A549 (cell line): ENCODE data around the gene OGFOD1.

Experiments used
- BCL3 ChIP-seq: fragments of >200 bp; sonication (Bioruptor Twin); formaldehyde crosslinking; IDR thresholded peaks from 3 replicates; pipeline ENCODE4 v1.6.1; 2016
- CEBPB ChIP-seq, 2 experiments: fragments of >200 bp in 1 of 2; sonication (Bioruptor Twin) in 1 of 2; formaldehyde crosslinking in 1 of 2; IDR thresholded peaks; 2 replicates each; pipeline ENCODE4 v1.6.1; 2012 to 2016
- CHD2 ChIP-seq: fragments of 150-350 bp; IDR thresholded peaks from 2 replicates; pipeline ENCODE4 v1.6.1; 2014; ENCODE audit warnings: low read length; ENCODE audit not compliant: partially characterized antibody
- CTCF ChIP-seq: fragments of >200 bp; sonication (Bioruptor Twin); formaldehyde crosslinking; IDR thresholded peaks from 3 replicates; pipeline ENCODE4 v1.5.1; 2016
- EP300 ChIP-seq, 2 experiments: fragments of >200 bp; sonication (Bioruptor Twin); formaldehyde crosslinking; IDR thresholded peaks; 2 replicates in 1 of 2; 3 replicates in 1 of 2; pipeline ENCODE4 v1.6.1; 2016 to 2017
- KDM1A ChIP-seq: fragments of 200-600 bp; sonication (generic); IDR thresholded peaks from 2 replicates; pipeline ENCODE4 v1.6.1; 2016; ENCODE audit warnings: low read depth, mild to moderate bottlenecking
- MYC ChIP-seq: IDR thresholded peaks from 2 replicates; pipeline ENCODE4 v1.6.1; 2012; ENCODE audit warnings: mild to moderate bottlenecking, inconsistent platforms, low read length, improper control_type of control experiment, borderline replicate concordance
- POLR2A ChIP-seq: IDR thresholded peaks from 2 replicates; pipeline ENCODE4 v1.6.1; 2012; ENCODE audit warnings: mild to moderate bottlenecking, low read length
- ZSCAN20 ChIP-seq: fragments of 250-450 bp; sonication (Bioruptor Pico); IDR thresholded peaks from 2 replicates; pipeline ENCODE4 v1.8.0; 2022; ENCODE audit warnings: mild to moderate bottlenecking, moderate library complexity

GRCh38 chr16:56420613-56421012, 30.7 kb upstream of the OGFOD1 start:
- TF ChIP-seq KDM1A = no peak
- no peak for TF ChIP-seq POLR2A
- TF ChIP-seq CEBPB (IDR thresholded peaks at IDR 0.05) = no peak
- TF ChIP-seq BCL3 = no peak
- no peak for TF ChIP-seq ZSCAN20 (CRISPR knock-in tag)
- TF ChIP-seq EP300 (IDR thresholded peaks at IDR 0.05) = no peak
- TF ChIP-seq CTCF = no peak
- no peak for TF ChIP-seq MYC
- TF ChIP-seq CHD2 = no peak
